GM21825 (cell line): Measurements from ENCODE around the gene VIL1.

Experiments
- ATAC-seq: cut with Tn5 transposase; IDR thresholded peaks from one replicate; pipeline ENCODE4 v1.9.1; 2021; ENCODE audit warnings: mild to moderate bottlenecking, moderate library complexity; ENCODE audit not compliant: unreplicated experiment

Gene VIL1

DNA sequence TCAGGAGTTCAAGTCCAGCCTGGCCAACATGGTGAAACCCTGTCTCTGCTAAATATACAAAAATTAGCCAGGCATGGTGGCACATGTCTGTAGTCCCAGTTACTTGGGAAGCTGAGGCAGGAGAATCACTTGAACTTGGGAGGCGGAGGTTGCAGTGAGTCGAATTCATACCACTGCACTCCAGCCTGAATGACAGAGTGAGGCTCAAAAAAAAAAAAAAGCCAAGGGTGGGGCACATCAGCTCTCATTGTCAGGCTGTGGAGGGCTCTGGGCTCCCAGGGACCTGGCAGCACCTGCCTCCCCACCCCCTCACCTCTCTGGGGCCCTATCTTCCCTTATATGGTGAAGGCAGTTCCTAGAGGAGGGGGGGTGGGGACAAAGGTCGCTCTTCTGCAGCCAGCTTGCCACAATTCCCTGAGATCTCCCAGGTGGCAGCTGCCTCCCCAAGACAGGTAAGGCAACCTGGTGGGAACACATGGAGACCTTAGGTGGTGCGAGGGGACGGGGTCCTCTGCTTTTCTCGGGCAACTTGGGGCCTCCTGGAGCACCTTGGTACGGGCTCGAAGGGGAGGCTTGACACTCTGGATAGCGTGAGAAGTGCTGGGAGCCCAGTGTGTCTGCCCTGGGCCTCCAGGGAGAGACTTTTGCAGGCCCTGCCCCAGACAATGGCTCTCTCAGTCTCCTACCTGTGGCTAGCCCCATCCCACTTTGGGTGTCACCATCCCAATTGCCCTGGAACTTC, at the start of gene VIL1:
TSS of gene VIL1 (plus strand) at position 407 of the 742 bp plus-strand sequence. CDS start 4,656 bp downstream, outside the sequence.
- ATAC-seq = no peak

DNA sequence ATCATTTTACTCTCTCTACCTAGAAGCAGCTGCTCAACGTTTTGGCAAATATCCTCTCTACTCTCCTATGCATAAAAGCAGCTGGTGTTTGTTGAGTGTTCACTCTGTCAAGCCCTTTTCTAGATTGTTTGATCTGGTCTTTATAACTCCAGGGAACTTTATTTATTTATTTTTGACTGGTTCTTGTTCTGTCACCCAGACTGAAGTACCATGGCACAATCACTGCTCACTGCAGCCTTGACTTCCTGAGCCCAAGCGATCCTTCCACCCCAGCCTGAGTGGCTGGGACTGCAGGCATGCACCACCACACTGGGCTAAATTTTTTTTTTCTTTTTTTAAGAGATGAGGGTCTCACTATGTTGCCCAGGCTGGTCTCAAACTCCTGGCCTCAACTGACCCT, 49.6 kb upstream of the VIL1 start:
- no peak for ATAC-seq

DNA sequence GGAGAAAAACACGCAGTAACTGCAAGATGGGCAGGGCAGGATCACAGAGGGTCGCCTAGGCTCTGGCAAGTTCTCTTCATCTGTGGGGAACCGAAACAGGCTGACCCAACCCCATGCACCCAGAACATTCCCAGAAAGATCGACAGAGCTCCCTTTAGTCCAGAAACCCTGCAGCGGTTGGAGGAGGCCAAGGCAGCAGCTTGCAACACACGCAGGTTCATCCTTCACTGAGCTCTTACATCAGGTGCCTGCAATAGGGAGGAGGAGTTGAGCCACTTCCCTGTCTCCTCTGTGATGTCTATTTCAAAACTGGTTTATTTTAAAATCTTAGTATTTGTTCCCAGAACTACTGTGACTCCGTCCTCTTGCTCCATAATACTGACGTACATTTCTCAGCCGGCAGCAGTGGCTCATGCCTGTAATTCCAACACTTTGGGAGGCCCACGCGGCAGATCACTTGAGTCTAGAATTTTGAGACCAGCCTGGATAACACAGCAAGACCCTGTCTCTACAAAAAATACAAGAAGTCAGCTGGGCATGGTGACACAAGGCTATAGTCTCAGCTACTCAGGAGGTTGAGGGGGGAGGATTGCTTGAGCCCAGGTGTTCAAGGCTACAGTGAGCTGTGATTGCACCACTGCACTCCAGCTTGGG, 48.4 kb upstream of the VIL1 start:
- no peak for ATAC-seq

DNA sequence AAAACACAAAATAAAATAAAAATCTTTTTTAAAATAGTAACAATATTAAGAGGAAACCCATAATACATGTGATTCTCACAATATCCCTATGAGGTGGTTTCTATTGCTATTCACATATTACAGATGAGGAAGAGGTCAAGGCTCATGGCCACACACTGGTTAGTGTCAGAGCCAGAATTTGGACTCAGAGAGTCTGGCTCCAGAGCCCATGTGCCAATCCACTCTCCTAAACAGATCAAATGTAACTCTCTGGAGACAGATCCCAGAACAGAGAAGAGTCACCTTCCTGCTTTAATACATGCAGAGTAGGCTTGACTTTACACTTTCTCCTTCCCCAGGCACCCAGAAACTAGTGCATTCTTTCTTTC, 47.0 kb upstream of the VIL1 start:
- no peak for ATAC-seq

DNA sequence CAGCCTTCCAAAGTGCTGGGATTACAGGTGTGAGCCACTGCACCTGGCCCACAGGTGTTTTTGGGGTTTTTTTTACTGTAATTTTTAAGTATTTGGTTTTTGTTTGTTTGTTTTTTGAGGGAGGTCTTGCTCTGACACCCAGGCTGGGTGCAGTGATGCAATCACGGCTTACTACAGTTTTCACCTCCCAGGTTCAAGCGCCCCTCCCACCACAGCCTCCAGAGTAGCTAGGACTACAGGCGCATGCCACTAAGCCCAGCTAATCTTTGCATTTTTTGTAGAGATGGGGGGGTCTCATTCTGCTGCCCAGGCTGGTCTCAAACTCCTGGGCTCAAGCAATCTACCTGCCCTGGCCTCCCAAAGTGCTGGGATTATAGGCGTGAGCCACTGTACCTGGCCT, 44.1 kb upstream of the VIL1 start:
- ATAC-seq = no peak

DNA sequence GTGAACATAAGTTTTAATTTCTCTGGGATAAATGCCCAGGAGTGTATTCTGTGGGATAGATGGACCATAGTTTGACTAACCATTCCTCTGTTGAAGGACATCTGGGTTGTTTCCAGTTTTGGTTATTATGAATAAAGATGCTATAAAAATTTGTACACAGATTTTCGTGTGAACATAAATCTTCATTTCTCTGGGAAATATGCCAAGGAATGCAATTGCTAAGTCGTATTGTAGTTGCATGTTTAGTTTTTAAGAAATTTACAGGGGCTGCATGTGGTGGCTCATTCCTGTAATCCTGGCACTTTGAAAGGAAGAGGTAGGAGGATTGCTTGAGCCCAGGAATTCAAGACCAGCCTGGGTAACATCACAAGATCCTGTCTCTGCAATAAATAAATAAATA, 43.7 kb upstream of the VIL1 start:
- no peak for ATAC-seq

DNA sequence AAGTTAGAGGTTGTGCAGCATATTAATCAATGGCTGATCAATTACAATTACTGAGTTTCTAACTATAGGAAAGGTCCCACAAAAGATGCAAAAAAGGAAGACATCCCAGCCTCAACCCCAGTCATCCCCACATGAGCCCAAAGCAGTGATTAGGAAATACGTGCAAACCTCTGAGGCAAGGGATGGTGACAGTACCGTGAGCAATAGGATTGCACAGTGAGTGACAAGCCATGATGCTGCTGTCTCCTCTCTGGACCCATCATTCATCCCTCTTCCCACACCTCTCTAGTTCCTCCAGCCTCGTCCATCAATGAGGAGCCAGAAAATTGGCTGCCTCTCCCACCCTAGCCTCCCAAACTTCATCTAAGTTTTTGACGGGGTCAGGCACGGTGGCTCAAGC, 40.9 kb upstream of the VIL1 start:
- ATAC-seq = no peak

DNA sequence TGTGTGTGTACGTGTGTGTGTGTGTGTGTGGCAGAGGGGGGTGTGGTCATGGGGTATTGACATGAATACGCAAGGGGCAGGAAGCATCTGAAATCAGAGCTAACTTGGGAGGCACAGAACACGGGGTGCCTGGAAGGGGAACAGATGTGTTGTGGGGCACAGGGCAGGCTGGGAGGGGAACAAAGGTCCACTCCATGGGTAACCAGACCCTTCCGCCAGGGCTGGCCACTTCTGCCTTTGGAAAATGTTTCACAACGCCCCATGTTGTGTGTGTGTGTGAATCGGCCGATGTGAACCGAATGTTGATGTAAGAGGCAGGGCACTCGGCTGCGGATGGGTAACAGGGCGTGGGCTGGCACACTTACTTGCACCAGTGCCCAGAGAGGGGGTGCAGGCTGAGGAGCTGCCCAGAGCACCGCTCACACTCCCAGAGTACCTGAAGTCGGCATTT, 37.0 kb upstream of the VIL1 start, which contains the start of gene SLC11A1:
TSS of gene SLC11A1 (plus strand) at position 358 of the 451 bp plus-strand sequence. CDS start 96 bp downstream, outside the sequence.
- ATAC-seq = no peak

DNA sequence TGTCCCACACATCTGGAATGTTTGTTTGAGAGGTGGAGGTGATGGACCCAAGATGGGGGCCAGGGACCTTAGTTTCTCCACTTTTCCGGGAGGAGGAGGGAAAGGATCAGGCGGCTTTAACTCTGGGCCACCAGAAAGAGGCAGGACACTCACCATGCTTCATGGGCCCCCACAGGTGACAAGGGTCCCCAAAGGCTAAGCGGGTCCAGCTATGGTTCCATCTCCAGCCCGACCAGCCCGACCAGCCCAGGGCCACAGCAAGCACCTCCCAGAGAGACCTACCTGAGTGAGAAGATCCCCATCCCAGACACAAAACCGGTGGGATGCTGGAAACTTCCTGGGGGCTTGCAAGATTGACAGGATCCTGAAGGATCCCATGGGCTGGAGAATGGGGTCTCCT, 36.1 kb upstream of the VIL1 start:
- ATAC-seq = no peak

DNA sequence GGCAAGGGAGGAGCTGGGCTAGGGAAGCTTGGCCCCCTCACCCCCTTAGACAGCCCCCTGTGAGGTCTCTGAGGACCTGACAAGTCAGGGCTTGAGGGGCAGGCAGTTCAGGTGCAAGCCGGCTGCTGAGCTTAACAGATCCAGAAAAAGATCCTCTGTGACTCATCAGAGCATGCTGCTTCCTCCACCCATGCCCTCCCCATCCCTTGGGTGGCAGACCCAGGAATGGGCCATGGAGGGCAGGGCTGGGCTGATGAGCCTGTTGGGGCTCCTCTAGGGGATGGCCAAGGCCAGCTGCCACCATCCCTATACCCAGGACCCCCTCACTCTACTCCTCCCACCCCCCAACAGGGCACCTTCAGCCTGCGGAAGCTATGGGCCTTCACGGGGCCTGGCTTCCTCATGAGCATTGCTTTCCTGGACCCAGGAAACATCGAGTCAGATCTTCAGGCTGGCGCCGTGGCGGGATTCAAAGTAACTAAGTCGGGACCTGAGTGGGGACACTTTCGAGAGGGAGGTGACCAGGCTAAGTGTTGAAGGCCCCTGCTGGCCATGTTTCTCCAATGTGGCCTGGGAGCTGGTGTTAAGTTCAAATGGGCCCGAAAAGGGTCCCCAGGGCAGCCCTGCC, 34.9 kb upstream of the VIL1 start:
- no peak for ATAC-seq

DNA sequence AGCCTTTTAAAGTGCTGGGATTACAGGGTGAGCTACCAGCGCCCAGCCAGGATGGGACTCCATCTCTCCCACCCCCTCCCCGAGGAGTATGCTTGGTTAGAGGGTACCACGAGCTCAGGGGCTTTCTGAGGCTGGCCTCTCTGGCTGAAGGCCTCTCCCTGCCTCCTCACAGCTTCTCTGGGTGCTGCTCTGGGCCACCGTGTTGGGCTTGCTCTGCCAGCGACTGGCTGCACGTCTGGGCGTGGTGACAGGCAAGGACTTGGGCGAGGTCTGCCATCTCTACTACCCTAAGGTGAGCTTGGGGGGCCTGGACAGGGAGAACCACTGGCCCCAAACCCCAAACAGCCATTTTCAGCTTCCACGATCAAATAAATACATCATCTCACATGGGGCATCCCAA, 33.9 kb upstream of the VIL1 start:
- no peak for ATAC-seq

DNA sequence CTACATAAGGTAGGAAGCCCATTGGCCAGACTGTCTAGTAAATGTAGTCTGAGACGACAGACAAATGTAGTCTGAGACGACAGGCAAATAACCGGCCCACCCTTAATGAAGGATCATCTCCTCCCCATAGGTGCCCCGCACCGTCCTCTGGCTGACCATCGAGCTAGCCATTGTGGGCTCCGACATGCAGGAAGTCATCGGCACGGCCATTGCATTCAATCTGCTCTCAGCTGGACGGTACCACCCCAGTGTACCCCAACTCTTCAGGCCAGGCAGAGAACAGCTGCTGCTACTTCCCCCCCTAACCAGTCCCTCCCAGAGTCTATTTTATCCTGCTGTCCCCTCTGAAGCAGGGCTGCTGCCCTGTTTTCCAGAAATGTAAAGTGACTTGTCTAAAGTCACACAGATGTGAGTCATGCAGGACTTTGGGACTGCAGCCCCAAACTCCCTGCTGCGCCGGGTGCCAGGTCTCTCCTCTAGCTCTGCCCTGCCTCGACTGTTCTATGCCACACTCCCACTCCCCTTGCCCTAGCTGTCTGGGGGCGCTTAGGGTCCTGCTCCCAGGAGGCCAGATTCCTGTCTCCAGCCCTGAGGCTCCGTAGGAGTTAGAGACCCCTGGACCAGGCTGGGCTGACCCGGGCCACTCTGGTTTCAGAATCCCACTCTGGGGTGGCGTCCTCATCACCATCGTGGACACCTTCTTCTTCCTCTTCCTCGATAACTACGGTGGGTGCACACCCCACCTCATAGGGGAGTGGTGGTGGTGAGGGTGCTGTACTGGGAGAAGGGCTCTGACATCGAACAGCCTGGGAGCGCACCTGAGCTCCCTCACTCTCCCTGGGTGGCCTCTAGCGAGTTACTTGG, 32.2 kb upstream of the VIL1 start:
- no peak for ATAC-seq

DNA sequence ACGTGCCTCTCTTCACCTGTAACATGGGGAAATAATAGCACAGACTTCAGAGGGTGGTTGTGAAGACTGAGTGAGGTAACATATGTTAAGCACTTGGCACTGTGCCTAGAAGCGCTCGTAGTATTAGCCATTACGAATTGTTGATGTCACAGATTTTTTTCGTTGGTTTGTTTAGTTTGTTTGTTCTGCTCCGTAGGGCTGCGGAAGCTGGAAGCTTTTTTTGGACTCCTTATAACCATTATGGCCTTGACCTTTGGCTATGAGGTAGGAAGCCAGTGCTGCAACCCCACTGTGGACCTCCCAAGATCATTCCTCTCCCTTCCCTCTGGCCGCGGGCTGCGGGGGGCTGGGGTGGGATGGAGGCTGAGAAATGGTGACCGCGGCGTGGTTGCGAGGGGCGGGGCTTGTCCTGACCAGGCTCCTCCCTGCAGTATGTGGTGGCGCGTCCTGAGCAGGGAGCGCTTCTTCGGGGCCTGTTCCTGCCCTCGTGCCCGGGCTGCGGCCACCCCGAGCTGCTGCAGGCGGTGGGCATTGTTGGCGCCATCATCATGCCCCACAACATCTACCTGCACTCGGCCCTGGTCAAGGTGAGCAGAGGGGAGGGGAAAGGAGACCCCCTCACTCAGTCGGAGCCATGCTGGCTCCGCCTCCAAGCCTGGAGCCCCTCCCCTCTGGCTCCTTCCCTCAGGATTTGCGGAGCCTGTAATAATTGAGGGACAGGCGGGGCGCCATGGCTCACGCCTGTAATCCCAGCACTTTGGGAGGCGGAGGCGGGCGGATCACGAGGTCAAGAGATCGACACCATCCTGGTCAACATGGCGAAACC, 31.3 kb upstream of the VIL1 start:
- no peak for ATAC-seq

DNA sequence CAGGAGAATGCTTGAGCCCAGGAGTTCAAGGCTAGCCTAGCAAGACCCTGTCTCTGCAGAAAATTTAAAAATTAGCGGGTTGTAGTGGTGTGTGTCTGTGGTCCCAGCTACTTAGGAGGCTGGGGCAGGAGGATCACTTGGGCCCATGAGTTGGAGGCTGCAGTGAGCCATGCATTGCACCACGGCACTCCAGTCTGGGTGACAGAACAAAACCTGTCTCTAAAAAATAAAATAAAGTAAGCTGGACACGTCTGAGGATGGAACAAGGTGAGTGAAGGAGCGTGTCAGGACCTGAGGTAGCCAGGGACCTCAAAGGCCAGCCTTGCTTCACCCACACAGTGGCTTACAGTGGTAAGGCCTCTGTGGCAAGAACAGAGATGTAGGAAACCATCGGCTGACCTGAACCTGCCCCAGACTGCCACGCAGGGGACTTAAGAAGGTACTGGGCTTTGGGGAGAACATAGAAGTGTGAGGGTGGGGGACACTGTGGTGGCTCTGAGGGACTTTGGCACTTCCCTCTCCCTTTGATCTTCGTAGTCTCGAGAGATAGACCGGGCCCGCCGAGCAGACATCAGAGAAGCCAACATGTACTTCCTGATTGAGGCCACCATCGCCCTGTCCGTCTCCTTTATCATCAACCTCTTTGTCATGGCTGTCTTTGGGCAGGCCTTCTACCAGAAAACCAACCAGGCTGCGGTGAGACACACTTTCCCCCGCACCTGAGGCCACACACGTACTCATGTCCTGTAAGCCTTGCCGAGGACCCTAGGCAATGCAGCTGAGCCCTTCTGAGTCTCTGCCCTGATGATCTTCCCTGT, 29.4 kb upstream of the VIL1 start:
- ATAC-seq = no peak

DNA sequence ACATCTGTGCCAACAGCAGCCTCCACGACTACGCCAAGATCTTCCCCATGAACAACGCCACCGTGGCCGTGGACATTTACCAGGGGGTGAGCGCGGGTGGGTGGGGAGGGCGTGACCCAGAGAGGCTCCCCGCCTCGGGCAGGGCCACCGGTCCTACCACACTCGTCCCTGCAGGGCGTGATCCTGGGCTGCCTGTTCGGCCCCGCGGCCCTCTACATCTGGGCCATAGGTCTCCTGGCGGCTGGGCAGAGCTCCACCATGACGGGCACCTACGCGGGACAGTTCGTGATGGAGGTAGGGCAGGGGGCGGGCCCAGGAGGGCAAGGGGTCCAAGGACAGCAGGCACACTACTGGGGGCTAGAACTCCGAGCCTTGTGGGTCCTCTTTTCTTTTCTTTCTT, 27.7 kb upstream of the VIL1 start:
- no peak for ATAC-seq

DNA sequence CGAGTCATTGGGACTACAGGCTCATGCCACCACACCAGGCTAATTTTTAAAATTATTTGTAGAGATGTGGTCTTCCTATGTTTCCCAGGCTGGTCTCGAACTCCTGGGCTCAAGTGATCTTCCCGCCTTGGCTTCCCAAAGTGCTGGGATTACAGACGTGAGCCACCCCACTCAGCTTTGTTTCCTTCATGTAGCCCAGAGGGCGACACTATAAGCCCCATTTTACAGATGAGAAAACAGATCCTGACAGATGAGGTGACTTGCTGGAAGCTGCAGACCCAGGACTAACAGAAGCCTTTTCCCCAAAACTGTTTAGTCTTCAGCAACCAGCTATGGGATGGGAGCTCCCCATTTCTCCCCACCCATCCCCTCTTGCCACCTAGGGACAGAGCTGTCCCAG, 26.5 kb upstream of the VIL1 start:
- ATAC-seq = no peak

DNA sequence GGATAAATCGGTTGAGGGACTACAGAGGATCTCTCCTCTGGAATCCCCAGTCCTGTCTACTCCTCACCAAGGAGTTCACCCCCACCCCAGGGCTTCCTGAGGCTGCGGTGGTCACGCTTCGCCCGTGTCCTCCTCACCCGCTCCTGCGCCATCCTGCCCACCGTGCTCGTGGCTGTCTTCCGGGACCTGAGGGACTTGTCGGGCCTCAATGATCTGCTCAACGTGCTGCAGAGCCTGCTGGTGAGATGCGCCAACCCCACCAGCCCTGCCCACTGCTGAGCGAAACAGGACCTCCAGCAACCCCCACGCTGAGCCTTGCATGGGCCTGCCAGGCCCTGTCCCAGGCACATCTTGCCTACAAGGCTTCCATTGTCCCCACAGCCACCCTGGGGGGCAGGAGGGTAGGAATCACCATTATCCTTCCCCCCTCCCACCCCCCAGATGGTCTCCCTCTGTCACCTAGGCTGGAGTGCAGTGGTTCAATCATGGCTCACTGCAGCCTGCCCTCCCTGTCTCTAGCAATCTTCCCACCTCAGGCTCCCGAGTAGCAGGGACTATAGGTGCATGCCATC, 25.9 kb upstream of the VIL1 start:
- no peak for ATAC-seq

DNA sequence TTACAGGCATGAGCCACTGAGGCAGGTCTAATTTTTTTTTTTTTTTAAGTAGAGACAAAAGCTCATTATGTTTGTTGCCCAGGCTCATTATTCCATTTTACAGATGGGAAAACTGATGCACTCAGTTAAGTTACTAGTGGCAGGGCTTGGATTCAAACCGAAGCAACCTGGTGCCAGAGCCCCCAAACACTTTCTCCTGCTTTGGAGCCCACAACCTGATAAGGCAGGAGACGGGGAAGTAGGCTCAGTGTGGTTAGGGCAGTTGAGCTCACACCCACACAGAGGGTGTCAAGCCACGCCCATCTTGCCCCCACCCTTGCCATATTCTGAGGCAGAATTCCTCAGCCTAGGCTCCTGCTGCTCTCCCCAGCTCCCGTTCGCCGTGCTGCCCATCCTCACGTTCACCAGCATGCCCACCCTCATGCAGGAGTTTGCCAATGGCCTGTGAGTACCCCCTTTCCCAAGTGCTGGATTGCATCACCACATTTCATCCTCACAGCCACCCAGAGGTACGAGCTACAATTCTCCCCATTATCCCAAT, 25.1 kb upstream of the VIL1 start:
- ATAC-seq = no peak
